Measurements from ENCODE around the gene C16orf96.

DNA sequence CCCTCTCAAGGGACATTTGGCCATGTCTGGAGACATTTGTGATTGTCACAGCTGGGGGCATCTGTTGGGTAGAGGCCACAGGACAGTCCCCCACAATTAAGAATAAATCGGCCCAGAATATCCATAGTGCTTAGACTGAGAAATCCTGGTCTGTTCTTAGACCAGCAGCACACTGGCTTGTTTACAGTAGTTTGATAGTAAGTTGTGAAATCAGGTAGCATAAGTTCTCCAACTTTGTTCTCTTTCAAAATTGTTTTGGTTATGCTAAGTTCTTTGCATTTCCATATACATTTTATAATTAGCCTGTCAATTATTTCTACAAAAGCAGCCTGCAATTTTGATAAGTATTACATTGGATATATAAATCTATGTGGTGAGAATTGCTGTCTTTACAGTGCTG, 75.3 kb downstream of the C16orf96 start:
- TF ChIP-seq, protein P1, sequence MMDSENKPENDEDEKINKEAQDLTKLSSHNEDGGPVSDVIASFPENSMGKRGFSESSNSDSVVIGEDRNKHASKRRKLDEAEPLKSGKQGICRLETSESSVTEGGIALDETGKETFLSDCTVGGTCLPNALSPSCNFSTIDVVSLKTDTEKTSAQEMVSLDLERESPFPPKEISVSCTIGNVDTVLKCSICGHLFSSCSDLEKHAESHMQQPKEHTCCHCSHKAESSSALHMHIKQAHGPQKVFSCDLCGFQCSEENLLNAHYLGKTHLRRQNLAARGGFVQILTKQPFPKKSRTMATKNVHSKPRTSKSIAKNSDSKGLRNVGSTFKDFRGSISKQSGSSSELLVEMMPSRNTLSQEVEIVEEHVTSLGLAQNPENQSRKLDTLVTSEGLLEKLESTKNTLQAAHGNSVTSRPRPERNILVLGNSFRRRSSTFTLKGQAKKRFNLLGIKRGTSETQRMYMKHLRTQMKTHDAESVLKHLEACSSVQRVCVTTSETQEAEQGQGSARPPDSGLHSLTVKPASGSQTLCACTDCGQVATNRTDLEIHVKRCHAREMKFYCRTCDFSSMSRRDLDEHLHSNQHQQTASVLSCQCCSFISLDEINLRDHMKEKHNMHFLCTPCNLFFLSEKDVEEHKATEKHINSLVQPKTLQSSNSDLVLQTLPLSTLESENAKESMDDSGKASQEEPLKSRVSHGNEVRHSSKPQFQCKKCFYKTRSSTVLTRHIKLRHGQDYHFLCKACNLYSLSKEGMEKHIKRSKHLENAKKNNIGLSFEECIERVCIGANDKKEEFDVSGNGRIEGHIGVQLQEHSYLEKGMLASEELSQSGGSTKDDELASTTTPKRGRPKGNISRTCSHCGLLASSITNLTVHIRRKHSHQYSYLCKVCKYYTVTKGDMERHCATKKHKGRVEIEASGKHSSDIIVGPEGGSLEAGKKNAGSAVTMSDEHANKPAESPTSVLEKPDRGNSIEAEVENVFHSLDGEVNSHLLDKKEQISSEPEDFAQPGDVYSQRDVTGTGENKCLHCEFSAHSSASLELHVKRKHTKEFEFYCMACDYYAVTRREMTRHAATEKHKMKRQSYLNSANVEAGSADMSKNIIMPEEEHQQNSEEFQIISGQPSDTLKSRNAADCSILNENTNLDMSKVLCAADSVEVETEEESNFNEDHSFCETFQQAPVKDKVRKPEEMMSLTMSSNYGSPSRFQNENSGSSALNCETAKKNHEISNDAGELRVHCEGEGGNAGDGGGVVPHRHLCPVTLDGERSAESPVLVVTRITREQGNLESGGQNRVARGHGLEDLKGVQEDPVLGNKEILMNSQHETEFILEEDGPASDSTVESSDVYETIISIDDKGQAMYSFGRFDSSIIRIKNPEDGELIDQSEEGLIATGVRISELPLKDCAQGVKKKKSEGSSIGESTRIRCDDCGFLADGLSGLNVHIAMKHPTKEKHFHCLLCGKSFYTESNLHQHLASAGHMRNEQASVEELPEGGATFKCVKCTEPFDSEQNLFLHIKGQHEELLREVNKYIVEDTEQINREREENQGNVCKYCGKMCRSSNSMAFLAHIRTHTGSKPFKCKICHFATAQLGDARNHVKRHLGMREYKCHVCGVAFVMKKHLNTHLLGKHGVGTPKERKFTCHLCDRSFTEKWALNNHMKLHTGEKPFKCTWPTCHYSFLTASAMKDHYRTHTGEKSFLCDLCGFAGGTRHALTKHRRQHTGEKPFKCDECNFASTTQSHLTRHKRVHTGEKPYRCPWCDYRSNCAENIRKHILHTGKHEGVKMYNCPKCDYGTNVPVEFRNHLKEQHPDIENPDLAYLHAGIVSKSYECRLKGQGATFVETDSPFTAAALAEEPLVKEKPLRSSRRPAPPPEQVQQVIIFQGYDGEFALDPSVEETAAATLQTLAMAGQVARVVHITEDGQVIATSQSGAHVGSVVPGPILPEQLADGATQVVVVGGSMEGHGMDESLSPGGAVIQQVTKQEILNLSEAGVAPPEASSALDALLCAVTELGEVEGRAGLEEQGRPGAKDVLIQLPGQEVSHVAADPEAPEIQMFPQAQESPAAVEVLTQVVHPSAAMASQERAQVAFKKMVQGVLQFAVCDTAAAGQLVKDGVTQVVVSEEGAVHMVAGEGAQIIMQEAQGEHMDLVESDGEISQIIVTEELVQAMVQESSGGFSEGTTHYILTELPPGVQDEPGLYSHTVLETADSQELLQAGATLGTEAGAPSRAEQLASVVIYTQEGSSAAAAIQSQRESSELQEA (CRISPR knock-in tag; IDR thresholded peaks at IDR 0.05; ENCODE audit: not compliant biosample characterization), result no peak
- TF ChIP-seq HNF4G (IDR thresholded peaks at IDR 0.05; ENCODE audit: borderline replicate concordance, low read depth, low read length), result no peak
- TF ChIP-seq HNF4G (CRISPR knock-in tag; IDR thresholded peaks at IDR 0.05; ENCODE audit: borderline replicate concordance, low read depth), result no peak
- no peak for TF ChIP-seq CEBPZ (IDR thresholded peaks at IDR 0.05; ENCODE audit: low read length)
- no peak for TF ChIP-seq SMAD1 (CRISPR knock-in tag; IDR thresholded peaks at IDR 0.05; ENCODE audit: borderline replicate concordance, low read depth)
- TF ChIP-seq CREB1 (IDR thresholded peaks at IDR 0.05), result no peak
- TF ChIP-seq CREB1 (CRISPR knock-in tag; IDR thresholded peaks at IDR 0.05), result no peak
- TF ChIP-seq ZNF562 (CRISPR knock-in tag; IDR thresholded peaks at IDR 0.05; ENCODE audit: borderline replicate concordance), result no peak
- TF ChIP-seq, protein P2, sequence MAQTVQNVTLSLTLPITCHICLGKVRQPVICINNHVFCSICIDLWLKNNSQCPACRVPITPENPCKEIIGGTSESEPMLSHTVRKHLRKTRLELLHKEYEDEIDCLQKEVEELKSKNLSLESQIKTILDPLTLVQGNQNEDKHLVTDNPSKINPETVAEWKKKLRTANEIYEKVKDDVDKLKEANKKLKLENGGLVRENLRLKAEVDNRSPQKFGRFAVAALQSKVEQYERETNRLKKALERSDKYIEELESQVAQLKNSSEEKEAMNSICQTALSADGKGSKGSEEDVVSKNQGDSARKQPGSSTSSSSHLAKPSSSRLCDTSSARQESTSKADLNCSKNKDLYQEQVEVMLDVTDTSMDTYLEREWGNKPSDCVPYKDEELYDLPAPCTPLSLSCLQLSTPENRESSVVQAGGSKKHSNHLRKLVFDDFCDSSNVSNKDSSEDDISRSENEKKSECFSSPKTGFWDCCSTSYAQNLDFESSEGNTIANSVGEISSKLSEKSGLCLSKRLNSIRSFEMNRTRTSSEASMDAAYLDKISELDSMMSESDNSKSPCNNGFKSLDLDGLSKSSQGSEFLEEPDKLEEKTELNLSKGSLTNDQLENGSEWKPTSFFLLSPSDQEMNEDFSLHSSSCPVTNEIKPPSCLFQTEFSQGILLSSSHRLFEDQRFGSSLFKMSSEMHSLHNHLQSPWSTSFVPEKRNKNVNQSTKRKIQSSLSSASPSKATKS (CRISPR knock-in tag; IDR thresholded peaks at IDR 0.05), result no peak
- no peak for TF ChIP-seq ZFP1 (CRISPR knock-in tag; IDR thresholded peaks at IDR 0.05)
- no peak for TF ChIP-seq PAF1 (CRISPR knock-in tag; IDR thresholded peaks at IDR 0.05)
- no peak for TF ChIP-seq PRDM4 (CRISPR knock-in tag; IDR thresholded peaks at IDR 0.05; ENCODE audit: borderline replicate concordance)
- TF ChIP-seq MTF1 (CRISPR knock-in tag; IDR thresholded peaks at IDR 0.05), result no peak
- no peak for TF ChIP-seq CENPX (CRISPR knock-in tag; IDR thresholded peaks at IDR 0.05)

All from HepG2 (cell line).